ENCODE measurements around the gene ARHGAP11B.
"Not testable (repeated sequence)": the region's sequence is repeated elsewhere in the genome, so short reads cannot be mapped to it uniquely, and the experiment has no call there.

ARHGAP11B gene

DNA sequence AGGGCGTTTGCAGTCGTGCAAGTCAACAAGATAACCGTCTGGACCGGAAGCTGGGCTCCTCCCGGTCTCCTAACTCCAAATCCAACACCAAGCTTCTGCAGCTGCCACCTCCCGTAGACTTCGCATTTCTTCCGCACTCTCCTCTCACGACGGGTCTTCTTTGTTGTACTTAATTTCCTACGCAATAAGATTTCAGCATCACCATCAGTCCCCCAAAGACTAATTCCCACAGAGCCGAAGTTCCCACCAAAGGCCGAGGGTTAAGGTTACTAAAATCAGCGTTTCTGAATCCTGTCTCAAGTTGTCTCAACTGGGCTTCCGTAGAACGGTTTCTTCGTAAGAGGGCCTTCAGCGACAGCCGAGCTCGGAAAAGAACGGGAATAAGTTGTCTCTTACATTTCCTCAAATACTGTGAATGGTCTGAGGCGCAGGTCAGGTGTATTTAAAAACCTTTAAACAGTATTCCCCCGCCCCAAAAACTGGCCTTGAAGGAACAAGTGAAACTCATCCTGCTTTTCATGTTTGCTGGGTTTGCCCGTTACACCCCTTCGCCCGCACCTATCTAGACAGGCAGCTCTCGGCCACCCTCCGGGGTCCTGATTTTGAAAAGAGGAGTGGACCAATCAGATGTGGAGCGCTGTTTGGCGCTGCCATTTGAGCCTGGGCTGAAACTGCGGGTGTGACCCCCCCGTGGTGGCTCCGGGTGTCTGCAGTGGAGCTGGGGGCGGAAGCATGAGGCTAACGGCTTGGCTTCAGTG is at the start of gene ARHGAP11B:
Gene ARHGAP11B (plus strand): TSS at position 693 of the 758 bp plus-strand sequence.
- Mint-ChIP-seq H3K4me3 (peak within 1 kb of the TSS; percentile 98), H3K27ac (peak within 1 kb of the TSS; percentile 99), H3K4me1 (peaks cover 31% of the 10 kb centered on the region)
- not testable (repeated sequence) for H3K36me3 Mint-ChIP-seq (ENCODE audit: low read depth); H3K27me3 Mint-ChIP-seq (ENCODE audit: low read depth, poor library complexity); H3K9me3 Mint-ChIP-seq
- DNase-seq = peak; percentile 90

DNA sequence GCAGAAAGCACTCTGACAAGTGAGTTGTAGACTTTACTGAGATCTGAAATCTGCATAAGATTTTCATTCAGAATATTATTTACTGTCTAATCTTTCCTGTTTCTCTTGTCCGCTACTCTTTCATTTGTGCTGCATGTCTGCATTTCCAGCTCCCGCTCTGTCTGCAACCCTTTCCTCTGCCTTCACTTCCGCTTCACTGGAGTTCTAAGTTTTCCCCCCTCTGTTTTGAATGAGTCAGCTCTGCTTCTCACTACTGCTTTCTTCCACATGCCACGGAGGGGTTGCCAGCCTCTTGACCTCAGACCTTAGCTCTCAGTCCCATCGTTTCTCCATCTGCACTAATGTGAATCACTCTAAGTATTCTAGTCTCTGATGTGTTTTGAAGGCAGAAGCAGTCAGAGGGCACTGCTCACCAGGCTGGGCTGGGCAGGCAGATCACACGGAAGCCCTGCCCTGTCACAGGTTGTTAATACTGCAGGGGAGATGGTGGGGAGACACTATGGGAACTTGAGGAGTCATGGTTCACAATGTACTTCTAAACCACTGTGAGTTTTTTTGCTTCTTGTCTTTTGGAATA is 46.4 kb upstream of the ARHGAP11B start:
- not testable (repeated sequence) for DNase-seq; H3K36me3 Mint-ChIP-seq (ENCODE audit: low read depth); H3K27me3 Mint-ChIP-seq (ENCODE audit: low read depth, poor library complexity); H3K27ac Mint-ChIP-seq; H3K9me3 Mint-ChIP-seq; H3K4me3 Mint-ChIP-seq; H3K4me1 Mint-ChIP-seq

DNA sequence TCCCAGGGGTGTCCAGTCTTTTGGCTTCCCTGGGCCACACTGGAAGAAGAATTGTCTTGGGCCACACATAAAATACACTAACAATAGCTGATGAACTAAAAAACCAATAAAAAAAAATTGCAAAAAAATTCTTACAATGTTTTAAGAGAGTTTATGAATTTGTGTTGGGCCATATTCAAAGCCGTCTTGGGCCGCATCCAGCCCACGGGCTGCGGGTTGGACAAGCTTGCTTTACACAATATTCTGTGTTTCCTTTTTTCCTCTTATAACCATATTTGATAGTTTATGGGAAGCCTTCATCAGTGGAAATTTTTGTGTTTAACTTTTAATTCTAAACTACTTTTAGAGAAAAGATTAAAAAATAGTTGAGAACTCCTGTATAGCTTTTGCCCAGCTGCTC is 45.2 kb upstream of the ARHGAP11B start:
- H3K27me3 Mint-ChIP-seq (ENCODE audit: low read depth, poor library complexity); H3K36me3 Mint-ChIP-seq (ENCODE audit: low read depth); H3K4me3 Mint-ChIP-seq; H3K4me1 Mint-ChIP-seq; DNase-seq; H3K9me3 Mint-ChIP-seq; H3K27ac Mint-ChIP-seq: not testable (repeated sequence)

GRCh38 chr15:30598953-30599352 is 27.0 kb upstream of the ARHGAP11B start:
- not testable (repeated sequence) for H3K27ac Mint-ChIP-seq, H3K4me1 Mint-ChIP-seq

GRCh38 chr15:30603796-30604195 is 22.1 kb upstream of the ARHGAP11B start, which contains the start of gene GOLGA8H:
Gene GOLGA8H (plus strand): TSS chr15:30604028. CDS start chr15:30604126, 98 bp downstream.
- not testable (repeated sequence) for H3K36me3 Mint-ChIP-seq (ENCODE audit: low read depth); H3K27me3 Mint-ChIP-seq (ENCODE audit: low read depth, poor library complexity); DNase-seq; H3K4me3 Mint-ChIP-seq; H3K9me3 Mint-ChIP-seq; H3K27ac Mint-ChIP-seq; H3K4me1 Mint-ChIP-seq

More at GRCh38 chr15:30598953-30599352, 27.0 kb upstream of the ARHGAP11B start:
- TF ChIP-seq CTCF (IDR thresholded peaks at IDR 0.05) = peak; percentile 19
- not testable (repeated sequence) for H3K9me3 Mint-ChIP-seq; DNase-seq; H3K36me3 Mint-ChIP-seq (ENCODE audit: low read depth); H3K27me3 Mint-ChIP-seq (ENCODE audit: low read depth, poor library complexity); H3K4me3 Mint-ChIP-seq

GRCh38 chr15:30612271-30612670 is 13.7 kb upstream of the ARHGAP11B start:
- H3K27ac Mint-ChIP-seq; H3K4me3 Mint-ChIP-seq; H3K27me3 Mint-ChIP-seq (ENCODE audit: low read depth, poor library complexity); H3K9me3 Mint-ChIP-seq; H3K36me3 Mint-ChIP-seq (ENCODE audit: low read depth); H3K4me1 Mint-ChIP-seq; DNase-seq: not testable (repeated sequence)

- H3K27me3 Mint-ChIP-seq (ENCODE audit: low read depth, poor library complexity); DNase-seq; H3K9me3 Mint-ChIP-seq; H3K4me3 Mint-ChIP-seq; H3K27ac Mint-ChIP-seq; H3K36me3 Mint-ChIP-seq (ENCODE audit: low read depth): not testable (repeated sequence)
- peak; percentile 30 for TF ChIP-seq CTCF (IDR thresholded peaks at IDR 0.05)
- peaks cover 11% of the 10 kb centered on the region for H3K4me1 Mint-ChIP-seq
These were observed 4.6 kb upstream of the ARHGAP11B start for GRCh38 chr15:30621342-30621741.

- not testable (repeated sequence) for H3K36me3 Mint-ChIP-seq (ENCODE audit: low read depth); H3K9me3 Mint-ChIP-seq; H3K27me3 Mint-ChIP-seq (ENCODE audit: low read depth, poor library complexity)
- Mint-ChIP-seq H3K27ac (peak overlapping the region; percentile 99), H3K4me1 (peaks cover 31% of the 10 kb centered on the region), H3K4me3 (peak overlapping the region; percentile 98)
- peak; percentile 15 for DNase-seq
These were observed 252 bp downstream of the ARHGAP11B start for GRCh38 chr15:30626194-30626565.

GRCh38 chr15:30626632-30627031 is 704 bp downstream of the ARHGAP11B start:
- H3K4me1 Mint-ChIP-seq = peaks cover 31% of the 10 kb centered on the region
- not testable (repeated sequence) for H3K9me3 Mint-ChIP-seq; H3K27me3 Mint-ChIP-seq (ENCODE audit: low read depth, poor library complexity); H3K36me3 Mint-ChIP-seq (ENCODE audit: low read depth)
- peak overlapping the region; percentile 98 for H3K4me3 Mint-ChIP-seq
- DNase-seq = peak; percentile 17
- H3K27ac Mint-ChIP-seq = peak overlapping the region; percentile 99

Measured in nephron progenitor cell (in vitro differentiated cells).